T-helper 22 cell (primary cell): ENCODE results near the gene GNB2.
A peak's percentile ranks its signal among the peaks of the same experiment; 100 is the strongest.
"Not testable (repeated sequence)": the region's sequence is repeated elsewhere in the genome, so short reads cannot be mapped to it uniquely, and the experiment has no call there.

Experiments used
- DNase-seq: peaks from one replicate; pipeline ENCODE4 v3.0.0-alpha.2; 2020; ENCODE audit warnings: low read depth

Gene GNB2

DNA sequence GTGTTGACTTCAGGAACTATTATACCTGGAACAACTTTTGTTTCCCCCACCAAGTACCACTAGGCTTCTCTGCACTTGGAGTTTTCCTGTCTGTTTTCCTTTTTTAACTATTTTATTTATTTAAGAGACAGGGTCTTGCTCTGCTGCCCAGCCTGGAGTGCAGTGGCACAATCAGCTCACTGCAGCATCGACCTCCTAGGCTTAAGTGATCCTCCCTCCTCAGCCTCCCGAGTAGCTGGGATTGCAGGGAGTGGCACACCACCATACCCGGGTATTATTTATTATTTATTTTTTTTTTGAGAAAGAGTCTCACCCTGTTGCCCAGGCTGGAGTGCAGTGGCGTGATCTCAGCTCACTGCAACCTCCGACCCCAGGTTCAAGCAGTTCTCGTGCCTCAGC is 22.6 kb downstream of the GNB2 start:
- DNase-seq = no peak

DNA sequence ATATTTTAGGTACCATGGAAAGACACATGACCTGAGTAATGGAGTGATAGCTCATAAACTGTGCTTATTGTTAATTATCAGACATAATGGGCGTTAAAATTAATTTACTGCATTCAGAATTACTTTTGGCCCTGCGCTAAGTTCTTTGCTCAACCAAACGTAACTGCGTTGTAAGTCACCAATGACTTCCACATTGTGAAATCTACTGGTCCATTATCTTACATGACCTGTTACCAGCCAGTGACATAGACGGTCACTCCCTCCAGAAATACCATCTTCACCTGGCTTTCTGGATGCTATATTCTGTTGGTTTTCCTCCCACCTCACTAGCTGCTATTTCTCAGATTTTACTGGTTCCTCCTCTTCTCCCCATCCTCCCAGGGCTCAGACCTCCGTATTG is 25.5 kb downstream of the GNB2 start:
- no peak for DNase-seq

DNA sequence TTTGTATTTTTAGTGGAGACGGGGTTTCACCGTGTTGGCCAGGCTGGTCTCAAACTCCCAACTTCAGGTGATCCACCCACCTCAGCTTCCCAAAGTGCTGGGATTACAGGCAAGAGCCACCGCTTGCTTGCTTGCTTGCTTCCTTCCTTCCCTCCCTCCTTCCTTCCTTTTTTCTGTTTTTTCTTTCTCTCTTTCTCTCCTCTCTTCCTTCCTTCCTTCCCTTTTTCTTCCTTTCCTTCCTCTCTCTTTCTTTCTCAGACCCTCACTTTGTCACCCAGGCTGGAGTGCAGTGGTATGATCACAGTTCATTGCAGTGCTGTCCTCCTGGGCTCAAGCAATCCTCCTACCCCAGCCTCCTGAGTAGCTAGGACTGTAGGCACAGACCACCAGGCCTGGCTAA is 27.5 kb downstream of the GNB2 start:
- not testable (repeated sequence) for DNase-seq

DNA sequence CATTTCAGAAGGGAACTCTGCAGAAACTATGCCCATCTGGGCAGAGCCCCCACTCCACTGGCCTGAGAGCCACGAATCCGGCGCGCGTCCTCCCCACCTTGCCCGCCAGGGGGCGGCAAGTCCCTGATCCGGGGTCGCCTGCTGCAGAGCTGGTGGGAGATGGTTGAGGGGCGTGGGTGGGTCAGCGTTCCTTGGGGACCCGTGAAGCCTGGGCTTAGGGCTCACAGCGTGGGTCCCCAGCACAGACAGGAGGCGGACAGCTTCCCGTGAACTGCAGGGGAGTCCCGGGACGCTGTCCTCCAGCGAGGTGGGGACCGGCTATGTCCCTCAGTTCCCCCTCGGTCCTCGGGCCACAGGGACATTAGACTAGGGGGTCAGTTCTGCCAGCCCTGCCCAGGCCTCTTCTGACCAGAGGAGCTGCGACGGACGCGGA is 31.8 kb downstream of the GNB2 start:
- peak; percentile 35 for DNase-seq

DNA sequence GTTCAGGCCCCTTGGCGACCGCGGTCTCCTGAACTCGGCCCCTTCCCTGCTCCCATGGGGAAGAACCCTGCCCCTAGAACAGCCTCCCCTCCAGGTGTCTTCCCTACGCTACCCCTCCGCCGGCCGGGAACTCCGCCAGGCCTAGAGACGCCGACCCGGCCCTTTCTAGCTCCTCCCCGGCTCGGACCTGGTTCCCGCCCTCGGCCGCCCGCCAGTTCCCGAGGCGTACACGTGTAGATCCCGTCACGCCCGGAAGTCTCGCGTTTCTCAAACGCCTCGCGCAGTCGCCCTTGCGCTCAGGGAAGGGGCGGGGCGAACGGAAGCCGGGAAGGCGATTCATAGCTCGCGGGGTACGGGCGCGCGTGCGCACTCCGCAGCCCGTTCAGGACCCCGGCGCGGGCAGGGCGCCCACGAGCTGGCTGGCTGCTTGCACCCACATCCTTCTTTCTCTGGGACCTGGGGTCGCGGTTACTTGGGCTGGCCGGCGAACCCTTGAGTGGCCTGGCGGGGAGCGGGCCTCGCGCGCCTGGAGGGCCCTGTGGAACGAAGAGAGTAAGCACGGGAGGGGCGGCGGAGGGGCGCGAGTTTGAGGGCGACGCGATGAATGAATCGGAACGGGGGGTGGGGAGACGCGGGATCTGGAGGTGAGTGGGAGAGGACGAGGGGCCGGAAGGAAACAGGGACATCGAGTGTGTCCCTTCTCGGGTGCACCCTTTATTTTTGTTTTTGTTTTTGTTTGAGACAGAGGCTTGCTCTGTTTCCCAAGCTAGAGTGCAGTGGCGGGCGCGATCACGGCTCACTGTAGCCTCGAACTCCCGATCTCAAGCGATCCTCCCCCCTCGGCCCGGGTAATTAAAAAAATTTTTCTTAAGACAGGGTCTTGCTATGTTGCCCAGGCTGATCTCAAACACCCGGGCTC is 32.5 kb downstream of the GNB2 start, which contains the start of gene POP7:
Gene POP7 (plus strand): TSS at position 369 of the 919 bp plus-strand sequence. CDS start 710 bp downstream, outside the sequence.
- peak; percentile 96 for DNase-seq

DNA sequence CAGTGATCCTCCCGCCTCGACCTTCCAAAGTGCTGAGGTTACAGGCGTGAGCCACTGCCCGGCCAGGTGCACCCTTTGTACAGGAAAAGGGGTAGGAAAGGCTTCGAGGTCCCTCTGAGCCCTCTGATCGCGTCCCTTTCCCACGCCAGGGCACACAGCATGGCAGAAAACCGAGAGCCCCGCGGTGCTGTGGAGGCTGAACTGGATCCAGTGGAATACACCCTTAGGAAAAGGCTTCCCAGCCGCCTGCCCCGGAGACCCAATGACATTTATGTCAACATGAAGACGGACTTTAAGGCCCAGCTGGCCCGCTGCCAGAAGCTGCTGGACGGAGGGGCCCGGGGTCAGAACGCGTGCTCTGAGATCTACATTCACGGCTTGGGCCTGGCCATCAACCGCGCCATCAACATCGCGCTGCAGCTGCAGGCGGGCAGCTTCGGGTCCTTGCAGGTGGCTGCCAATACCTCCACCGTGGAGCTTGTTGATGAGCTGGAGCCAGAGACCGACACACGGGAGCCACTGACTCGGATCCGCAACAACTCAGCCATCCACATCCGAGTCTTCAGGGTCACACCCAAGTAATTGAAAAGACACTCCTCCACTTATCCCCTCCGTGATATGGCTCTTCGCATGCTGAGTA is 33.3 kb downstream of the GNB2 start:
- DNase-seq = no peak

DNA sequence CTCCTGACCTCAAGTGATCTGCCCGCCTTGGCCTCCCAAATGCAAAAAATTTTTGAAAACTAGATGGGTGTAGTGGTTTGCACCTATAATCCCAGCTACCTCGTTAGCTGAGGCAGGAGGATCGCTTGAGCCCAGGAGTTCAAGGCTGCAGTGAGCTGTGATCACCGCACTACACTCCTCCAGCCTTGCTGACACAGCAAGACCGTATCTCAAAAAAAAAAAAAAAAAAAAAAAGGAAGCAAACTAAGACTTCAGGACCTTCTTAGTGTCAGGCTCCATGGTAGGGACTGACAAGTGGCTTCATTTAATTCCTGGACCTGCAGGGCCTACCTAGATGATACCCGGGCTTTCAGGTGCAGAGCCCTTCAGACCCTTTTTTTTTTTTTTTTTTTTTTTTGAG is 34.9 kb downstream of the GNB2 start:
- no peak for DNase-seq

DNA sequence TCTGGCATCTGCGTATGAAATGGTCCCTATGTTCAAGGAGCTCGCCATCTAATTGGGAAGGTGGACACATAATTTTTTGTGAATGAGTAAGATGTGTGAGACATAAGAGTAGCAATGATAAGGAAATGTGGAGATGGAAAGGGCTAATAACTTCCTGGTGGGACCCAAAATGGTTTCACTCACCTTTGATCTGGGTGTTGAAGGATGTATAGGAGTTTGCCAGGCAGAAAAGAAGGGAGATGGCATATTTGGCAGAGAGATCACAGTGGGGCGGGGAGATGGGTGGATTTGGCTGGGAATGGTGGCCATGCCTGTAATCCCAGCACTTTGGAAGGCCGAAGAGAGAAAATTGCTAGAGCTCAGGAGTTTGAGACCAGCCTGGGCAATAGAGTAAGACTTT is 36.9 kb downstream of the GNB2 start:
- DNase-seq = no peak

DNA sequence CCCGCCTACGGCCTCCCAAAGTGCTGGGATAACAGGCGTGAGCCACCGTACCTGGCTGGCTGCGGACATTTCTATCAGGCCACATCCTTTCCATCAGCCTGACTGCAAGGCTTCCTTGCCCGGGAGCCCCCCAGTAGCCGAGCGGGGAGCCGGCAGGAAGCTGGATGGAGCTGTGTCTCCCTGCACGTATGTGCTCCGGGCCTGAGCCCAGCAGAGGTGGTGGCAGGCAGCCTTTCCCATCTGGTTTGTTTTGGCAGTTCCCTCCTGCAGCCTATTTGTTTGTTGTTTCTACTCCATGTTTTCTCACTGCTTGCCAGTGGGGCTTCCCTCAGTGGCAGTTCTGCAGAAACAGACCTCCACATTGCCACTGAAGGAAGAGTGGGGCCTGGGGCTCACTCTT is 37.8 kb downstream of the GNB2 start:
- DNase-seq = no peak

DNA sequence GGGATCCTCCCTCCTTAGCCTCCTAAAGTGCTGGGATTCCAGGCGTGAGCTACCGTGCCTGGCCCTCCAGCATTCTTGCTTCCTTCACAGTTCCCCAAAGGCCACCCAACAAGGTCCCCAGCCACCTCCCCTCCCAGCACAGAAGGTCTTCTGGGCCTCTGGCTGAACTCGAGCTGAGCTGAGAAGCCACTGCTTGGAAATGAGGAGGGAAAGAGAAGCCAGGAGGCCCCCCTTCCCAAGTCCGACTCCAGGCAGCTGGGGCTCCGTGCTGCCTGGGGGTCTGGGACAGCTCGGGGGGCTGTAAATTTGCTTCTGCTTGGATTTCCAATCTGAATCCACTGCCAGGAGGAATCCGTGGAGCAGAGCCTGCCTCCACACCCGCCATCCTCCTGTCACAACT is 41.2 kb downstream of the GNB2 start:
- no peak for DNase-seq

DNA sequence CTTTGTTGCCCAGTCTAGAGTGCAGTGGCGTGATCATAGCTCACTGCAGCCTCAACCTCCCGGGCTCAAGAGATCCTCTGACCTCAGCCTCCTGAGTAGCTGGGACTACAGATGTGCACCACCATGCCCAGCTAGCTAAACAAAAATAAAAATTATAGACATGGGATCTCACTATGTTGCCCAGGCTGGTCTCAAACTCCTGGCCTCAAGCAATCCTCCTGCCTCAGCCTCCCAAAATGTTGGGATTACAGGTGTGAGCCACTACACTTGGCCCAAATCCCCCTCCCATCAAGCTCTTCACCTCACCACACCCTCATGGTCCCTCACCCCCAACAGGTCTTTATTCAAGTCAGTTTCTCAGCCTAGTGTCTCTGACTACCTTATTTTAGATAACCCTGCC is 43.5 kb downstream of the GNB2 start:
- DNase-seq = not testable (repeated sequence)

DNA sequence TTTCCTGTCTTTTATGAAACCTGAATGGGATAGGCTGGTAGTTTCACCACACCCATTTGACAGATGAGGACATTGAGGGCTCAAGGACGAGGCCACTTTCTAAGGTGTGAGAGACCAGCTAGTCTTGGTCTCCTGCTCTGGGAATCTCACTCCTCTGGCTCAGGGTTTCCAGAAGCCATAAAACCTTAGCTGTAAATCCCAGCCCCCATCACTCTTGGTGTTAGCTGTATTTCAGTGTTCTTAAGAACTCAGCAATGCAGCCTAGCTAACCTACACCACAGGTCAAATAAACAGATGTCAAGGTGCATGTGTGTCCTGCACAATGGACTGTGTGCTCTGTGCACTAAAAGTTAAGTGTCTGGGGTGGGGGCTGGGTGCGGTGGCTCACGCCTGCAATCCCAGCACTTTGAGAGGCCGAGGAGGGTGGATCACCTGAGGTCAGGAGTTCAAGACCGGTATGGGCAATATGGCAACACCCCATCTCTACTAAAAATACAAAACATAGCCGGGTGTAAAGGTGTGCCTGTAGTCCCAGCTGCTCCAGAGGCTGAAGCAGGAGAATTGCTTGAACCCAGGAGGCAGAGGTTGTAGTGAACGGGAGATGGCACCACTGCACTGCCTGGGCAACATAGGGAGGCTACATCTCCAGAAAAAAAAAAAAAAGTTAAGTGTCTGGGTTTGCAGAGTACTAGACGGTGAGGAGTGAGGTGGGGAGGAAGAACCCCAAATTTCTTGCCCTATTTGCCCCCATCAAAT is 46.2 kb downstream of the GNB2 start:
- no peak for DNase-seq

DNA sequence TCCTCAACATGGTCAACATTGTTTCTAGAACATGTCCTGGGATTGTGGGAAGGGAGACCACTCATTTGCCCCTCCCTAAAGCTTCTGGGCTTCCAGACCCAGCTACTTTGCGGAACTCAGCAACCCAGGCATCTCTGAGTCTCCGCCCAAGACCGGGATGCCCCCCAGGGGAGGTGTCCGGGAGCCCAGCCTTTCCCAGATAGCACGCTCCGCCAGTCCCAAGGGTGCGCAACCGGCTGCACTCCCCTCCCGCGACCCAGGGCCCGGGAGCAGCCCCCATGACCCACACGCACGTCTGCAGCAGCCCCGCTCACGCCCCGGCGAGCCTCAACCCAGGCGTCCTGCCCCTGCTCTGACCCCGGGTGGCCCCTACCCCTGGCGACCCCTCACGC is 46.7 kb downstream of the GNB2 start, which contains the start of gene EPO:
Gene EPO (plus strand): TSS at position 190 of the 392 bp plus-strand sequence. CDS start 513 bp downstream, outside the sequence.
- no peak for DNase-seq

DNA sequence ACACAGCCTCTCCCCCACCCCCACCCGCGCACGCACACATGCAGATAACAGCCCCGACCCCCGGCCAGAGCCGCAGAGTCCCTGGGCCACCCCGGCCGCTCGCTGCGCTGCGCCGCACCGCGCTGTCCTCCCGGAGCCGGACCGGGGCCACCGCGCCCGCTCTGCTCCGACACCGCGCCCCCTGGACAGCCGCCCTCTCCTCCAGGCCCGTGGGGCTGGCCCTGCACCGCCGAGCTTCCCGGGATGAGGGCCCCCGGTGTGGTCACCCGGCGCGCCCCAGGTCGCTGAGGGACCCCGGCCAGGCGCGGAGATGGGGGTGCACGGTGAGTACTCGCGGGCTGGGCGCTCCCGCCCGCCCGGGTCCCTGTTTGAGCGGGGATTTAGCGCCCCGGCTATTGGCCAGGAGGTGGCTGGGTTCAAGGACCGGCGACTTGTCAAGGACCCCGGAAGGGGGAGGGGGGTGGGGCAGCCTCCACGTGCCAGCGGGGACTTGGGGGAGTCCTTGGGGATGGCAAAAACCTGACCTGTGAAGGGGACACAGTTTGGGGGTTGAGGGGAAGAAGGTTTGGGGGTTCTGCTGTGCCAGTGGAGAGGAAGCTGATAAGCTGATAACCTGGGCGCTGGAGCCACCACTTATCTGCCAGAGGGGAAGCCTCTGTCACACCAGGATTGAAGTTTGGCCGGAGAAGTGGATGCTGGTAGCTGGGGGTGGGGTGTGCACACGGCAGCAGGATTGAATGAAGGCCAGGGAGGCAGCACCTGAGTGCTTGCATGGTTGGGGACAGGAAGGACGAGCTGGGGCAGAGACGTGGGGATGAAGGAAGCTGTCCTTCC is 47.3 kb downstream of the GNB2 start:
- no peak for DNase-seq

DNA sequence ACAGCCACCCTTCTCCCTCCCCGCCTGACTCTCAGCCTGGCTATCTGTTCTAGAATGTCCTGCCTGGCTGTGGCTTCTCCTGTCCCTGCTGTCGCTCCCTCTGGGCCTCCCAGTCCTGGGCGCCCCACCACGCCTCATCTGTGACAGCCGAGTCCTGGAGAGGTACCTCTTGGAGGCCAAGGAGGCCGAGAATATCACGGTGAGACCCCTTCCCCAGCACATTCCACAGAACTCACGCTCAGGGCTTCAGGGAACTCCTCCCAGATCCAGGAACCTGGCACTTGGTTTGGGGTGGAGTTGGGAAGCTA is 47.9 kb downstream of the GNB2 start:
- DNase-seq = no peak

DNA sequence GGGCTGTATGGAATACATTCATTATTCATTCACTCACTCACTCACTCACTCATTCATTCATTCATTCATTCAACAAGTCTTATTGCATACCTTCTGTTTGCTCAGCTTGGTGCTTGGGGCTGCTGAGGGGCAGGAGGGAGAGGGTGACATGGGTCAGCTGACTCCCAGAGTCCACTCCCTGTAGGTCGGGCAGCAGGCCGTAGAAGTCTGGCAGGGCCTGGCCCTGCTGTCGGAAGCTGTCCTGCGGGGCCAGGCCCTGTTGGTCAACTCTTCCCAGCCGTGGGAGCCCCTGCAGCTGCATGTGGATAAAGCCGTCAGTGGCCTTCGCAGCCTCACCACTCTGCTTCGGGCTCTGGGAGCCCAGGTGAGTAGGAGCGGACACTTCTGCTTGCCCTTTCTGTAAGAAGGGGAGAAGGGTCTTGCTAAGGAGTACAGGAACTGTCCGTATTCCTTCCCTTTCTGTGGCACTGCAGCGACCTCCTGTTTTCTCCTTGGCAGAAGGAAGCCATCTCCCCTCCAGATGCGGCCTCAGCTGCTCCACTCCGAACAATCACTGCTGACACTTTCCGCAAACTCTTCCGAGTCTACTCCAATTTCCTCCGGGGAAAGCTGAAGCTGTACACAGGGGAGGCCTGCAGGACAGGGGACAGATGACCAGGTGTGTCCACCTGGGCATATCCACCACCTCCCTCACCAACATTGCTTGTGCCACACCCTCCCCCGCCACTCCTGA is 49.1 kb downstream of the GNB2 start:
- DNase-seq = no peak

DNA sequence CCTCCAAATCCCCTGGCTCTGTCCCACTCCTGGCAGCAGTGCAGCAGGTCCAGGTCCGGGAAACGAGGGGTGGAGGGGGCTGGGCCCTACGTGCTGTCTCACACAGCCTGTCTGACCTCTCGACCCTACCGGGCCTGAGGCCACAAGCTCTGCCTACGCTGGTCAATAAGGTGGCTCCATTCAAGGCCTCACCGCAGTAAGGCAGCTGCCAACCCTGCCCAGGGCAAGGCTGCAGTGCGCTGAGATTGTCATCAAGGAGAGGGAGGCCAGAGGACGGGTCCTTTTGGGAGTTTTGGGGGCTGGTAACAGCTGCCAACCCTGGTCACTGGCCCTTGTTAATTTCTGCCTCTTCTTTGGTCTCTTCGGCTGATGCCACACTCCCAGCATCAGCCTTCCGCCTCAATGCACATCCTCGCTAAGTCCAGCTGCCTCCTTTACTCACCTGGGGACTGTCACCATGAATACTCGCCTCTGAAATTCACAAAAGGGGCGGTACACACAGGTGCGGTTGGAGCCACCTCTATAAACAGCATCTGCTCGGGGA is 50.3 kb downstream of the GNB2 start:
- DNase-seq = no peak

DNA sequence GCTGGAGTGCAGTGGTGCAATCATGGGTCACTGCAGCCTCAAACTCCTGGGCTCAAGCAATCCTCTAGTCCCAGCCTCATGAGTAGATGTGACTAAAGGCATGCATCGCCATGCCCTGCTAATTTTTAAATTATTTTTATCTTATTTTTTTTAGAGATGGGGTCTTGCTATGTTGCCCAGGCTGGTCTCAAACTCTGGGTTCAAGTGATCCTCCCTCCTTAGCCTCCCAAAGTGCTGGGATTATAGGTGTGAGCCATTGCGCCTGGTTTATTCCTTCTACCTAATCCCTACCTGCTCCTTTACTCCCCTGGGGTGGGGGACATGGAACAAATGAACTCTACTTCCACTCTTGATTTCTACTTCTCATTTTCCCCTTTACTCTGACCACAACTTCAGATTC is 50.8 kb downstream of the GNB2 start:
- DNase-seq = not testable (repeated sequence)

DNA sequence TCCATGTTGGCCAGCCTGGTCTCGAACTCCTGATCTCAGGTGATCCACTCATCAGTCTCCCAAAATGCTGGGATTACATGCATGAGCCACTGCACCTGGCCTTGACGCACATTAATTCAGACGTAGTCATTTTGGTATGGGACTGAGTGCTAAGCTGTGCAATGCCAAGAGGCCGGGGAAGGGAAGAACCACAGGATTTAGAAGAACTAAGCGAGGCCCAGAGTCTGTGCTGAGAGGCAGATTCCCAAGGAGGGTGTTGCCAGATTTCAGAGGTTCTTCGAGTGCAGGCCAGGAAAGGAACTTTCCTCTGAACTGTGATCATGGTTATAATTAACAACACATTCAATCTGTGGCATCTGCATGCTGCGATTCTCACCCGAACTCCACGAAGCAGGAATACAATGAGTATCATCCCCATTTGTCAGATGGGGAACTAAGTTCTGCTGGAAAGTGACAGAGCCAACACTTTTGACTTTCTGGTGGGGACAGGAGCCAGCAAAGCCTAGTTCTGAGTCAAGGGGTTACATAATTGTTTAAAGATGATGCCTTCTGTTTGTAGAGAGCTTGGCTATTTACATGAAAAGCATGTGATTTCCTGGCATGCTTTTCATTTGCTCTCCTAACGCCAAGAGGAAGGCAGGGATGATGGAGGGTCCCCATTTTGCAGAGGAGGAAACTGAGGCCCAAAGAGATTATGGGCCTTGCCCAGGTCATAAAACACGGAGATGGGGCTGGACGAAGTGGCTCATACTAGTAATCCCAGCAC is 53.6 kb downstream of the GNB2 start:
- DNase-seq = no peak

DNA sequence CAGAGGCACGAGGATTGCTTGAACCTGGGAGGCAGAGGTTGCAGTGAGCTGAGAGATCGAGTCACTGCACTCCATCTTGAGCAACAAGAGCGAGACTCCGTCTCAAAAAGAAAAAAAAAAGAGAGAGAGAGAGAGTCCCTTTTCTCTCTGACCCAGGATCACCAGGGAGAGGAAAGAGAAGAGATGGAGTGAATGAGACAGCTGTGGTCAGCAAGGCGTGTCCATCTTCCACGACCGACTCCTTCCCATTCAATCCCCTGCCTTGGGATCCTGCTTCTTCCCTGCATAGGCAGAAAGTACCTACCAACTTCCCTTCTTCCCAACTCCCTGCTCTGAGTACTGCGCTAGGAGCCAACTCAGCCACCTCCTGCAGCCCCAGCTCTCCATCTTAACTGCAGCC is 54.7 kb downstream of the GNB2 start:
- no peak for DNase-seq
